Measurements from ENCODE around the gene DCAF15.
"Not testable (repeated sequence)": the region's sequence is repeated elsewhere in the genome, so short reads cannot be mapped to it uniquely, and the experiment has no call there.

Gene DCAF15

DNA sequence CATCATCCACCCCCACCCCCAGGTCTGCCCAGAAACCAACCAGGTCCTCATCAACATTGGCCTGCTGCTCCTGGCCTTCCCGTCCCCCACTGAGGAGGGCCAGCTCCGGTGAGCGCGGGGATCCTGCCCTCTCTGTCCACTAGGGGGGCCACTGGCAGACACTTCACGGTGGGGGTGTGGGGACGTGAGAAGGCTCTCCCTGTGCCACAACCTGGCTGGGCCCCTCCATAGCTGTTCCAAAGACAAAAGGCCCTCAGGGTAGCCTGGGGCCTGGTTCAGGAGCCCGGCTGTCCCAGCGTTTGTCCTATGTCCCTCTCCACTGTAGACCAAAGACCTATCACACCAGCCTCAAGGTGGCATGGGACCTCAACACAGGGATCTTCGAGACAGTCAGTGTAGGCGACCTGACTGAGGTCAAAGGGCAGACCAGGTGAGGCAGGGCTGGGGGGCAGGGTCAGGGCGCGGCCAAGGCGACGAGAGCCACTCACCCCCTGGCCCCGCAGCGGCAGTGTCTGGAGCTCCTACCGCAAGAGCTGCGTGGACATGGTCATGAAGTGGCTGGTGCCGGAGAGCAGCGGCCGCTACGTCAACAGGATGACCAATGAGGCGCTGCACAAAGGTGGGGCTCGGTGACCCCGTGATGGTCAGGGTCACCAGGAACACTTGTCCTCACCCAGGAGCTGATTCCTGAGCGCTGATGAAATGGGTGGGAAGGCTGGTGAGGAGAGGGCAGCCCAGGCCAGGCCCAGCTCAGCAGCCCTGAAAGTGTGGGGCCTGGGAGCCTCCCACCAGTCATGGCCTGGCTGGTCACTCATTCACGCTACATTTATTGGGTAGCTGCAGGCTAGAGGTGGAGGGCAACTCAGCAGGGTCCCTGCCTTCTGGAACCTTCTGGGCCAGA lies 7.9 kb downstream of the DCAF15 start:
- no peak for FAIRE-seq

DNA sequence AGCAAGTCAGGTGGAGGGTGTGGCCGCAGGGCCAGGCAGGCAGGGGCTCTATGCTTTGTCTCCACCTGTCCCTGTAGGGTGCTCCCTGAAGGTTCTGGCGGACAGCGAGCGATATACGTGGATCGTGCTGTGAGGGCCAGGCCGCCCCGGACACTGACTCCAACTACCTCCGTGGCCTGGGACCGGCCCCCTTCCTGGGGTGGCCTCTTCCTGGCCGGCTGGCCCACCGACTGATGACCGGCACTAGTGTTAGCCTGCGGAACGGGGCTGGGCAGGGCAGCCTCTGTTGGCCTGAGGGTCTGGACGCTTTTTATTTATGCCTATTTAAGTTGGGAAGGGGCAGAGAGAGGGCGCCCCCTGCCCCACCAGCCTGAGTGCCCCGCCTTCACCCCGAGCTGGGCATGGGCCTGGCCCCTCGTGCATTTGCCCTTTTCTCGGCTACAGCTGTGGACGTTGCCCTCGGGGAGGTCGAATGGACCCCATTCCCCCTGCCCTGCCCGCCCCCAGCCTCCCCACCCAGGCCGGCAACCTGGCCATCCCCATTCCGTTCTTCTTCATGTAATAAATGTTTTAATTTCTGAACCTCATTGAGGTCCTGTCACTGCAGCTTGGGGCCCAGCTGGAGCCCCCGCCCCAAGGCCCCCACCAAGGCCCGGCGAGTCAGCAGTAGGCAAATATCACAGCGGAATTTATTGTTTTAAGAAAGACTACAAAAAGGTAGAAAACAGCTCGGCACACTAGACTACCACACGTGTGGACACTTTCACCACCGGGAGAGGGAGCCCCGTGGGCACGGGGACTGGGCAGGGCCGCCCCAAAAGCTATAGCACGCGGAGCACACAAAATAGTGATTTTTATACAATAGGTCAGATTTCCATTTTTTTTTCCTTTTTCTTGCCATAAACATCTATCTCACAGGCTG lies 8.8 kb downstream of the DCAF15 start:
- DNase-seq (ENCODE audit: low spot score) (no peak), FAIRE-seq (no peak)

More for the DNA sequence above, 7.9 kb downstream of the DCAF15 start:
- no peak for DNase-seq (ENCODE audit: low spot score)

DNA sequence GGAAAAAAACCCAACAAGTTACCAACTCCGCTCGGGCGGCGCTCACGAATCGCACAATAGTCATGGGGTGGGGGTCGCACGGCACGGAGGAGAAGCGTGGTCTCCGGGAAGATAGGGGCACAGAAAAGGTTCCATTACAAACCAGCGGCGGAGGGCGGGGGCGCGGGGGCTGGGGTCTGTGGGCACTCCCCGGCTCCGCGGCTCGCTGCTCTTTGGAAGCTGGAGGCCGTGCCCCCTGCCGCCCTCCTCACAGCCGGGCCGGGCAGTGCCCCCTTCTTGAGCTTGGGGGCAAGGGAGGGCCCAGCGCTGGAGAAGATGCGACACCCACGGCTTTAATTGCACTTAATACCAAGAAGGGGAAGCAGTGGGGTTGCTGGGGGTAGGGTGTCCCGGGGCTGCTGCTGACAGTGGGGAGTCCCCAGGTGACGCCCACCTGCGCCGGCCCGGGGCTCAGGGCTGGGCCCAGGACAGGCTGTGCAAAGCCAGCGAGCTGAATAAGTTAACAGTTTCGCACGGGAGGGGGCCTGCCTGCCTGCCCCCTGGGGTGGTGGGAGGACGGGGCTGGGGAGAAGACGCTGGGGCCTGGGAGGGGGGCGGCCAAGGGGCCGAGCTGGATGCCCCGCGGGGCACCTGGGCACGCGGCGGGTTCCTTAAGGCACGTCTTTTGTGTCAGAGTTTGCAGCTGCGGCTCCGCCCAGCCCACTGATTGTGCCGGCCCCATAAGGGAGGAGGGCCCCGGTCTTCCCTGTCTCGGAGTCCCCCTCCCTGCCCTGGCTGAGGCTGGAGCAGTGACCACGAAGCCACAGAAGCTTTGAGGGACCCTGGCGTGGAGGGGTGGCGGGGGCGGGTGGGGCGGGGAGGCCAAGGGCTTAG lies 9.8 kb downstream of the DCAF15 start:
- DNase-seq (ENCODE audit: low spot score) (no peak), FAIRE-seq (no peak)

DNA sequence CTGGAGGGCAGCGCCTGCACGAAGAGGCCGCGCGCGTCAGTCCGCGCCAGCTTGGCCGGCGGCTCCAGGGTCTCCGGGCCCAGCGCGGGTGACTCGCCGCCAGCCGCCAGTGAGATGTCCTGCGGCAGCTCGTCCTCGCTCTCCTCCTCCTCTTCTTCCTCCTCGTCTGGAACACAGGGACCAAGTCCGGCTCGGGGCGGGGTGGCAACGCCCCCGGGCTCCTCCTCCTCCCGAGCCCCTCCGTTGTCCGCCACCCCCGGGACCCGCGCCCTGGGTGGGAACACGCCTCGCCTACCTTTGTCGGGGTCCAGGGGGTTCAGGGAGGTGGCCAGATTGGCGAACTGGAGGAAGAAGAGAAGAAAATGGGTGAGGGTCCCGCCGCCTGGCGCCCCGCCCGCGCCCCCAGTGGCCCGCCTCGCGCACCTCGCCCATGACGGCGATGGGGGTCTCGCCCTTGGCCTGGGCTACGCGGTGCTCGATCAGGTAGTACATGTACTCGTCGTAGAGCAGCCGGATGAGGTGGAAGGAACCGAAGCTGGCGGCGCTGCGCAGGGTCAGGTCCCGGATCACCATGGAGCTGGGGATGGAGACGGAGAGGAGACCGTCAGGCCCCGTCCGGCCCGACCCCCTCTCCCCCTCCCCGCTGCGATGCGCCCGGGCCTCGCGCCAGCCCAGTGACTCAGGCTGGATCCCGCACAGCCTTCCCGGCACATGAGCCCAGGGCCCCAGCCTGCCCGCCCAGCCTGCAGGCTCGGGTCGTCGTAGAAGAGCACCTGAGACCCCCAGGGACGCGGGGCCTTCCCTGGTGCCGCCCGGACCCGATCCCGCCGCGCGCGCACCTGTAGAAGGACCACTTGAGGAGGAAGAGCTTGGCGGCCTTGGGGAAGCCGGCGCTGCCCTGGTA lies 10.6 kb downstream of the DCAF15 start:
- no peak for FAIRE-seq
- no peak for DNase-seq (ENCODE audit: low spot score)

DNA sequence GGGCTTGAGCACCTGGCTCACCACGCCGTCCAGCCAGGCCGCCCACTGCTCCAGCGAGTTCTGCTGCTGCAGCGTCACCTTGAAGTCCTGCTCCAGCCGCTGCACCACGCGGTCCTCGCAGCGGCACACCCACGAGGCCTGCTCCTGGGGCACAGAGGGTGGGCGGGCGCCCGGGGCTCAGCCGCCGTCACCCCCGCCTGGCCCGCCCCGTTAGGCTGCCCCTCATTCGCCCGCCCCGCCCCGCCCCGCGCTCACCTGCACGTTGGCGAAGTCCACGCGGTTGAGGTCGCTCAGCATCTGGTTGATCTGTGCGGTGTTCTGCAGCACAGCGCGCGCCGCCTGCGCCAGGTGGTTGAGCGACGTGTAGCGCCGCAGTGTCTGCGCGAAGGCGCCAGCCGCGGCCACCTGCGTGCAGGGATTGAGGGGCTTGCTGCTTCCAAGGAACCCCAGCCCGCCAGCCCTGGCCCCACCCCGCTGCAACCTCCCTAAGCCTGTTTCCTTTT lies 11.3 kb downstream of the DCAF15 start:
- no peak for DNase-seq (ENCODE audit: low spot score)
- FAIRE-seq = no peak

DNA sequence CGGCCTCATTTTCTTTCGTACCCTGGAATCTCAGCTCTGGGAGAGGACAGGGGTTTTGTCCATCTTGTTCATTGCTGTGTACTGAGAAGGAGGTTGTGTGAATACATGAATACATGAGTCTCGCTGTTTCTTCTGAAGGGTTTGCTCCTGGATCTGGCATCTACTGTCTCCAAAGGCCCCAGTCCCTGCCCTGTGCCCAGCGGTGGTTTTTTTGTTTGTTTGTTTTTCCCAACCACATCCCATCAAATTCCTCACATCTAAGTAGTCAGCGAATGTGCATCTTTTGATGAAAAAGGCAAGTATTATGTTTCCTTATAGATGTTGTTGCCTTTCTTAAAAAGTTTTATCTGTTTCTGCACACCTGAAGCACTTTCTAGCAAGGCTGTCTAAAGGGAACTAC lies 12.5 kb downstream of the DCAF15 start:
- FAIRE-seq (no peak), DNase-seq (ENCODE audit: low spot score) (no peak)

DNA sequence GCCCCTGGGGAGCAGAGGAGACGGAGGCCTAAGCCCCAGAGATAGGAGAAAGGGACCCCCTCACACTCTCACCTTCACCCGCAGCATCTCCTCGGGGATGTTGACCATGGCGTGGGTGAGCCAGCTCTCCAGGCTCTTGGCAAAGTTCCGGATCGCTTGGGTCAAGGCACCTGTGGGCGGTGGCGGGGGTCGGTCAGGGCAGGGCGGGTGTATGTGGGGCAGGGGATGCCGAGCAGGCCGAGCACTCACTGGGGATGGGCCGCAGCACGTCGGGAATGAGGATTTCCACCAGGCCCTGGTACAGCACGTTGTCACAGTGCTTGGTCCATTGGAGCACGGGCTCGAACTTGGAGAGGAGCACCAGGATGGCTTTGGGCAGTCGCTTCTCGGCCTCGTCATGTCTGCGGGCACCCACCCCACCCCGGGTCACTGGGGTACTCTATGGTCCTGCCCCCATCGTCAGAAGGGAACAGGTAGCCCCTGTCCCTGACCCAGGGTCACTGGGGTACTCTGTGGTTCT lies 13.1 kb downstream of the DCAF15 start:
- no peak for FAIRE-seq
- DNase-seq (ENCODE audit: low spot score) = no peak

DNA sequence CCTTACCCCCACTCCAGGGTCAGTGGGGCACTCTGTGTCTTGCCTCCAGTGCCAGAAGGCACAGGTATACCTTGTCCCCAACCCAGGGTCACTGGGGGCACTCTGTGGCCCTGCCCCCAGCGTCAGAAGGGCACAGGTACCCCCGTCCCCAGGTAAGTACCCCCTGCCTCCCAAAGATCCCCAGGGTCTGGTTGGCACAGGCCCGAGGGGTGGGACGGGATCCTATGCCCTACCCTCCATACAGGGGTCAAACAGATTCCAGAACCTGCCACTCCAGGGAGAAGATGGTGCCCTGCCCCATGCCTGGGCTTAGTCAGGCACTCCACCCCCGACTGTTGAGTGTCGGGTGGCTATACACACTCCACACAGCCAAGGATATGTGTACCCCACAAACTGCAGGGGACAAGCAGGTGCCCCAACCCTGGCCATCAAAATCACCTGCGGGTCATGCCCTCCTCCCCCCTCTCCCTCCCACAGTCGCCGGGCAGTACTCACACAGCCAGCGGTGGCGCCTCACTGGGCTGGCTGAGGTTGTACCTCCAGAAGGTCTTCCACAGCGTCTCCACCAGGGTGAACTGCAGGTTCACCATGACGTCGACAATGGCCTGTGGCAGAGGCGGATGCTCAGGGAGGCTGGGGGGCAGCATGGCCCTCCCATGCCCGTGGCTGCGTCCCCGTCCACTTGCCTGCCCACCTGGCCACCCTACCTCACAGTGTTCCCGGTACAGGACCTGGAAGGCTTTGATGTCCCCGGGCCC lies 13.8 kb downstream of the DCAF15 start:
- DNase-seq (ENCODE audit: low spot score) (no peak), FAIRE-seq (no peak)

DNA sequence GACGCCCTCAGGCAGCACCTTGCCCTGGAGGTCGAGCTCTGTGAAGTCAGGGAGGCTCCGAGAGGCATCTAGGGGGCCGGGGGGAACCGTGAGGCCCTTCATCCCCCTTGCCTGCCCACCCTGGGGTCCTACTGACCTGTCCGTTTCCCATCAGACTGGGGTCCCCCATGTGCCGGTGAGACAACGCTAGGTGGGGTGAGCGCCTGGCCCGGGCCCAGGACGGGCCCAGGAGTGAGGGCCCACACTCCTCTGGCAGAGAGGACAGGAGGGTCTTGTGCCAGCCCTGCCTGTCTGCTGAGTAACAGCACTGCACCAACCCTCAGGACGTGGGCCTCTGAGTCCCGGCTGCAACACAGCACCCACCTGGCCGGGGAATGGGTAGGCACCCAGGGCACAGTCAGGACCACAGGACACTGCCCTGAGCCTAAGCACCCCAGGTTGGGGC lies 14.4 kb downstream of the DCAF15 start:
- DNase-seq (ENCODE audit: low spot score) = no peak
- no peak for FAIRE-seq

DNA sequence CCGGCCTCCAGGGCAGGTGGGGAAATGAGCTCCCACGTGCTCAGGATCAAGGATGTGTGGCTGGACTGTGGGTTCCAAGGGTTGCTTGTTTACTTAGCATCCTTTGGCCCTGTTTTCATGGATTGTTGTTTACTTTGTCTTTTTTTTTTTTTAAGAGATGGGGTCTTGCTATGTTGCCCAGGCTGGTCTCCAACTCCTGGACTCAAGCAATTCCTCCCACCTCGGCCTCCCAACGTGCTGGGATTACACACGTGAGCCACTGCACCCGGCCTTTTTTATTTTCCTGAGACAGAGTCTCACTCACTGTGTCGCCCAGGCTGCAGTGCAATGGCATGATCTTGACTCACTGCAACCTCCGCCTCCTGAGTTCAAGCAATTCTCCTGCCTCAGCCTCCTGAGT lies 14.9 kb downstream of the DCAF15 start:
- FAIRE-seq; DNase-seq (ENCODE audit: low spot score): not testable (repeated sequence)

DNA sequence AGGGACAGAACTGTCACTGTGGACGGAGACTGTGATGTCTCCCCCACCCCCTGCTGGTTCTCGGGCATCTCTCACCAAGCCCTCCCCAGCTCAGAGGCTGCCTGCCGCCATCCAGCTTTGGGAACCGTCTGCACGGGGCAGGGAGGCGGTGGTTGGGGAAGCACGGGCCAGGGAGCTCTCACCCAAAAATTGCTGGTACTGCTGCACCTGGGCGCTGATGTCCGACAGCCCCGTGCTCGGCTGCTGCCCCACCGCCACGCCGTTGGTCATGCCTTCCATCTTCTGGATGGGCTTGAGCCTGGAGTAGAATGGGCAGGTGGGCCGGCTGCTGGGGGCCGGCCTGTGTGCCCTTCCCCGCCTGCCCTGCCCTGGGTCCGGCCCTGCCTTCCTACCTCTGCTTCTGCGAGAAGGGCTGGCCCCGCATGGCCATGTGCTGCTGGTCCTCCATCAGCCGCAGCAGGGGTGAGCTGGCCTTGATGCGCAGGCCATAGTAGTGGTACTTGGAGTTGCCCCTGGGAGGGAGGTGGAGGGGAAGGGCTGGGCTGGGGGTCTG lies 16.1 kb downstream of the DCAF15 start:
- DNase-seq (ENCODE audit: low spot score) = no peak
- no peak for FAIRE-seq

DNA sequence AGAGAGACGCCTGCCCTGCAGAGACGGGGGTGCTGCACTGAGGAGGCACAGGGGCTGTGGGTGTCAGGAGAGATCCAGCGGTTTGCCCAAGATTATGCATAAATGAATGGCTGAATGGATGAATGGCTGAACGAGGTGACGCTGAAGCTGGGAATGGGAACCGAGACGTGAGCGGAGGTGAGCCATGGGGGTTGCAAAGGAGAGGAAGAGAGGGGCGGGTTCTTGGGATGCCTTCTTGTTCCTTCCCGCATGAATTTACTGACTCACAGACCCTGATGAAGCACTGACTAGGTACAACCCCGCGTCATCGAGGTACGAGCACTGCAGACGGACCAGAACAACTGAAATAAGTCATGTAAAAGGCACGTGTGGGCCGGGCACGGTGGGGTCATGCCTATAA lies 16.7 kb downstream of the DCAF15 start:
- FAIRE-seq (no peak), DNase-seq (ENCODE audit: low spot score) (no peak)

DNA sequence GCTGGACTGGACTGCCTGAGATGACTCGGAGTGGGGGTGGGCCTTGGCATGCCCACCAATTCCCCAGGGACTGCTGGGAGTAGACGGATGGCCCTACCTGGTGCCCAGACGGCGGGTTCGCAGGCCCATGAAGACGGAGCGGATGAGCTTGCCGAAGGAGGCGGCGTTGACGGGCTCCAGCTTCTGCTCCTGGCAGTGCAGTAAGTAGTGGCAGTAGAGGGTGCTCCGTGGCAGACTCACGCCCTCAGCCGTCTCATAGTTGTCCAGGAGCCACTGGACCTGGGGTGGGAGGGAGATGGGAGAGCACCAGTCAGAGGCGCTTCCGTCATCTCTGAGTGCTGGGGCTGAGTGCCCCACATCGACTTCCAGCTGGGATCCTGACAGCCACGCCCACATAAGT lies 17.6 kb downstream of the DCAF15 start:
- DNase-seq (ENCODE audit: low spot score) = no peak
- FAIRE-seq = no peak

DNA sequence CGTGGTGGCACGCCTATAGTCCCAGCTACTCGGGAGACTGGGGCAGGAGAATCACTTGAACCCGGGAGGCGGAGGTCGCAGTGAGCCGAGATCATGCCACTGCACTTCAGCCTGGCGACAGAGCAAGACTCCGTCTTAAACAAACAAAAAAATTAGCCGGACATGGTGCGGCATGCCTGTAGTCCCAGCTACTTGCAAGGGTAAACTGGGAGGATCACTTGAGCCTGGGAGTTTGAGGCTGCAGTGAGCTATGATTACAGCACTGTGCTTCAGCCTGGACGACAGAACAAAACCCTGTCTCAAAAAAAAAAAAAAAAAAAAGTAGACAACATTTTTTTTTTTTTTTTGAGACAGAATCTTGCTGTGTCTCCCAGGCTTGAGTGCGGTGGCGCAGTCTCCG lies 19.6 kb downstream of the DCAF15 start:
- not testable (repeated sequence) for FAIRE-seq

DNA sequence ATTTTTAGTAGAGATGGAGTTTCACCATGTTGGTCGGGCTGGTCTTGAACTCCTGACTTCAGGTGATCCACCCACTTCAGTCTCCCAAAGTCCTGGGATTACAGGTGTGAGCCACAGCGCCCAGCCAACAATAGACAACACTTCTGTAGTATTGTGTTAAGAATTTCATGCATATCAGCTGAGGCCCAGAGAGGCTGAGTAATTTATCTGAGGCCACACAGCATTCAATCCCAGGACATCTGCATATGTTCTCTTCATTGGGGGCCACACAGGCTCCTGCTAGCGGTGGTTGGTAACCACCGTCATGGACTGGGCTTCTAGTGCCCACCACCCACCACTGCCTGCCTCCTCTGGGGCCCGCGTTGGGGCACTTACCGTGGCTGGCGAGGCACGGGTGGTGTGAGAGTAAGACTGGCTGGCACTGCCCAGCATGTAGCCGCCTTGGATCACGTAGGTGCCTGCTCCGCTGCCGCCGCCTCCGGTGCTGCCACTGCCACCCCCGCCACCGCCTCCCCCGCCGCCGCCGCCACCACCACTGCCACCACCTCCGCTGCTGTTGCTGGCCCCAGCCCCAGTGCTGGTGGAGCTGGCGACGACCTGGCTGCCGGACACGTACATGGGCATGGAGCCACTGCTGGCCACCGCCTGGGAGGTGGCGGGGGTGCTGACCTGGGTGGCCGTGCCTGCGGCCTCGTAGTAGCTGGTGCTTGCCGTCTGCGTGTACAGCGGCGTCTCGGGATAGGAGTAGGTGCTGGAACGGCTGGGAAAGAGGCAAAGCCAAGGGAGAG lies 20.3 kb downstream of the DCAF15 start:
- FAIRE-seq (no peak), DNase-seq (ENCODE audit: low spot score) (no peak)

More for the DNA sequence above, 19.6 kb downstream of the DCAF15 start:
- DNase-seq (ENCODE audit: low spot score) = not testable (repeated sequence)

DNA sequence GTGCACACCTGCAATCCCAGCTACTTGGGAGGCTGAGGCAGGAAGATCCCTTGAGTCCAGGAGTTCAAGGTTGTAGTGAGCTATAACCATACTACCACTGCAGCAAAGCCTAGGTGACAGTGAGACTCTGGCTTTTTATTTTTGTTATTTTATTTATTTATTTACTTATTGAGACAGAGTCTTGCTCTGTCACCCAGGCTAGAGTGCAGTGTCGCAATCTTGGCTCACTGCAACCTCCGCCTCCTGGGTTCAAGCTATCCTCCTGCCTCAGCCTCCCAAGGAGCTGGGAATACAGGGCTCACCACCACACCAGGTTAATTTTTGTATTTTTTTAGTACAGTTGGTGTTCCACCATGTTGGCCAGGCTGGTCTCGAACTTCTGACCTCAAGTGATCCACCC lies 21.2 kb downstream of the DCAF15 start:
- DNase-seq (ENCODE audit: low spot score); FAIRE-seq: not testable (repeated sequence)

DNA sequence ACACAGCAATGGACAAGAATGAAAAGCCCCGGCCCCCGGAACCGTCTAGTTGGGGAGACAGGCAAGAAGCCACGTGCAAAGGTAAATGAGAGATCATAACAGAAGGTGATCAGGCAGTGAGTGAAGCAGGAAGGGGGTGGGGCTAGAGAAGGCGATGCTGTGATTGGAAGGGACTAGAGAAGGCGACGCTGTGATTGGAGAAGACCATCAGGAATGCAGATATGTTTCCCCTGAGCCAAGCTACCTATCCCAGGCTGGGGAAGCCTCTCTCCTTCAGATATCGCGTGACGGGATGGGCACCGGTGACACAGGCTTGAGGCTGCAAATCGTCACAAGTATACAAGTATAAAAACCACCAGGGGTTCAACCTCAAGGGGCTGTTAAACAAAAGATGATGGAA lies 21.8 kb downstream of the DCAF15 start:
- DNase-seq (ENCODE audit: low spot score) (no peak), FAIRE-seq (no peak)

DNA sequence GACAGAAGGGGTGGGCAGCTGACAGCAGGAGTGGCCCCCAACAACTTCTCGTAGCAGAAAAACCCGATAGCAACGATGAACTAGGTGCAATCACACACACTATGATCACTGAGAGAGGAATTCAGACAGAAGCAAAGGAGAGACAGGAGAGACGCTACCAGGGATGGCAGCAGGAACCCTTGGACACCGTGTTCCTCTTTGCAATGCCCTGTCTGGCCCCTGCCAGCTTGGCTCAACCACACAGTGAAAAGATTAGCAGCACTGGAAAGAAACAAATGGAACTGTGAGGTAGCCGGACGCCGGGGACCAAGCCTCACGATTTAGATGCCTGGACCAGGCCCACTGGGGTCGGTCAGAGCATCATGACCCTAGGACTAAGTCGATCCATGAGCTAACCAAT lies 23.6 kb downstream of the DCAF15 start:
- DNase-seq (ENCODE audit: low spot score) = no peak
- no peak for FAIRE-seq

Measured in urothelium cell line (cell line).